Bronchial epithelial cell (primary cell): ENCODE data around the gene SVIL. TPM values are rescaled to one million over a fixed set of nuclear protein-coding genes. Genes with fewer than 3 reads are reported as not detected.

Experiments
- DNase-seq: peaks from one replicate; pipeline ENCODE4 v3.0.0-alpha.2; 2010; ENCODE audit warnings: low read depth
- FAIRE-seq: peaks from 2 replicates; lab custom pipeline; 2011; peaks lifted over from hg19 to GRCh38; lab: Jason Lieb, UNC
- H3K27me3 ChIP-seq: 2 replicates; pipeline ENCODE4 v1.5.1; 2011; ENCODE audit warnings: low read length; ENCODE audit not compliant: control insufficient read depth, insufficient read depth
- H3K36me3 ChIP-seq: 2 replicates; pipeline ENCODE4 v1.5.1; 2011; ENCODE audit warnings: low read length; ENCODE audit not compliant: control insufficient read depth, insufficient read depth
- H3K4me3 ChIP-seq: 2 replicates; pipeline ENCODE4 v1.5.1; 2011; ENCODE audit warnings: mild to moderate bottlenecking, low read depth, low read length, control low read depth
- total RNA-seq: library from RNA; depleted of rRNA; stranded (reverse); fragments of >200 nt; gene quantifications from 2 replicates; pipeline ENCODE4 v1.2.1, GENCODE V29; 2014
- TF ChIP-seq, protein P1 (sequence below): IDR thresholded peaks from 2 replicates; pipeline ENCODE4 v1.5.1; 2011; ENCODE audit warnings: mild to moderate bottlenecking, moderate library complexity, low read length, control low read depth, inconsistent platforms; ENCODE audit not compliant: insufficient read depth, severe bottlenecking

The SVIL gene
- total RNA-seq, 1 donor from 2014 or later: 12.6 TPM

DNA sequence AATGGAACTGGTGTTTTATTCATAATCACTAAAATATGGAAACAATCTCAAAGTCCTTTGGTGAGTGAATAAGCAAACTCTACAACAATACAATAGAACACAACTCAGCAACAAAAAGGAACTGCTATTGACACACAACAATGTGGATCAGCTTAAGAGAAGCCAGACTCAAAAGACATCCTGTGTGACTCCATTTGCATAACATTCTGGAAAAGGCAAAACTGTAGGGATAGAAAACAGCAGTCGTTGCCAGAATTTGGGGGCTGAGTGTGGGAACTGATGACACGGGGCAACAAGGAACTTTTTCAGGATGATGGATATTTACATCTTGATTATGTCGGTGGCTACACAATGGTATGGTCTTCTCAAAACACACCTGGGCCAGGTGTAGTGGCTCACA is 32.4 kb upstream of the SVIL start:
- DNase-seq (no peak), FAIRE-seq (no peak)
- Histone ChIP-seq H3K36me3 (no peaks in the 10 kb centered on the region), H3K27me3 (no peaks in the 10 kb centered on the region), H3K4me3 (no peak overlapping the region)
- TF ChIP-seq, protein P1, sequence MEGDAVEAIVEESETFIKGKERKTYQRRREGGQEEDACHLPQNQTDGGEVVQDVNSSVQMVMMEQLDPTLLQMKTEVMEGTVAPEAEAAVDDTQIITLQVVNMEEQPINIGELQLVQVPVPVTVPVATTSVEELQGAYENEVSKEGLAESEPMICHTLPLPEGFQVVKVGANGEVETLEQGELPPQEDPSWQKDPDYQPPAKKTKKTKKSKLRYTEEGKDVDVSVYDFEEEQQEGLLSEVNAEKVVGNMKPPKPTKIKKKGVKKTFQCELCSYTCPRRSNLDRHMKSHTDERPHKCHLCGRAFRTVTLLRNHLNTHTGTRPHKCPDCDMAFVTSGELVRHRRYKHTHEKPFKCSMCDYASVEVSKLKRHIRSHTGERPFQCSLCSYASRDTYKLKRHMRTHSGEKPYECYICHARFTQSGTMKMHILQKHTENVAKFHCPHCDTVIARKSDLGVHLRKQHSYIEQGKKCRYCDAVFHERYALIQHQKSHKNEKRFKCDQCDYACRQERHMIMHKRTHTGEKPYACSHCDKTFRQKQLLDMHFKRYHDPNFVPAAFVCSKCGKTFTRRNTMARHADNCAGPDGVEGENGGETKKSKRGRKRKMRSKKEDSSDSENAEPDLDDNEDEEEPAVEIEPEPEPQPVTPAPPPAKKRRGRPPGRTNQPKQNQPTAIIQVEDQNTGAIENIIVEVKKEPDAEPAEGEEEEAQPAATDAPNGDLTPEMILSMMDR: no peak

DNA sequence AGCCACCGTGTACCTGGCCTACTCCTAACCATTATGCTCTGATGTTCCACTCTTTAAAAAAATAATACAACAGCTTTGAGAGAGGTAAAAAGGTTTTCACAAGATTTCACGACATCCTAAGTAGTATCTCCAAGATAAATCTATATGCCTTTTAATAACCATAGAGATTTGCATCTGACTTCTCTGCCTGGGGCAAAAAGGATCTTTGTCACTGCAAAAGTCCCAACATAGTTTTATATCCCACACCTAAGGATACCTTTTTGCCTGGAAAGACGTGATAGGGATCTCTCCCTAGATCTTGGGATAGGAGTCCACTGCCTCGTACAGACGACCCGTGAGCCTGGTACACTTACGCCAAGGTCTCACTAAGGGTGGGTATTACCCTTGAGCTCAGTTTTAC is 31.4 kb upstream of the SVIL start:
- no peak for DNase-seq
- no peak for FAIRE-seq
- TF ChIP-seq, protein P1: no peak
- H3K36me3 ChIP-seq: no peaks in the 10 kb centered on the region
- no peaks in the 10 kb centered on the region for H3K27me3 ChIP-seq
- H3K4me3 ChIP-seq: no peak overlapping the region

DNA sequence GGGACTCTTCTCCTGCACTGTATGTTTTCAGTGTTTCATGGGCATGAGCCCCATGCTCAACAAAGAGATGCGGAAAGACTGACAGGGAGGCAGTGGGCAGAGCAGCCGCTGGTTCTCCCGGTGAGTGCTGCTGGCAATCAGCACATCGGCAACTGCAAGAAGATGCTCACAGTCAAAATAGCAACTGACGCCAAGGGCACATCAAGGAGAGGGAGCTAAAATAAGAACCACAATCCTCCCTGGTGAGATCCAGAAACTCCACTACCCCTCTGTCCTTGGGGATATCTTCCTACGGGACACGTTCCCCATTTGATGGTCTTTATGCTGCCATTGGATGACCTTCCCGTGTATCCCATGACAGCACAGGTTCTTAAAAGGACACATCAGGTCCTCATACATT is 28.9 kb upstream of the SVIL start:
- TF ChIP-seq, protein P1: no peak
- DNase-seq (no peak), FAIRE-seq (no peak)
- Histone ChIP-seq H3K4me3 (no peak overlapping the region), H3K36me3 (no peaks in the 10 kb centered on the region), H3K27me3 (no peaks in the 10 kb centered on the region)

DNA sequence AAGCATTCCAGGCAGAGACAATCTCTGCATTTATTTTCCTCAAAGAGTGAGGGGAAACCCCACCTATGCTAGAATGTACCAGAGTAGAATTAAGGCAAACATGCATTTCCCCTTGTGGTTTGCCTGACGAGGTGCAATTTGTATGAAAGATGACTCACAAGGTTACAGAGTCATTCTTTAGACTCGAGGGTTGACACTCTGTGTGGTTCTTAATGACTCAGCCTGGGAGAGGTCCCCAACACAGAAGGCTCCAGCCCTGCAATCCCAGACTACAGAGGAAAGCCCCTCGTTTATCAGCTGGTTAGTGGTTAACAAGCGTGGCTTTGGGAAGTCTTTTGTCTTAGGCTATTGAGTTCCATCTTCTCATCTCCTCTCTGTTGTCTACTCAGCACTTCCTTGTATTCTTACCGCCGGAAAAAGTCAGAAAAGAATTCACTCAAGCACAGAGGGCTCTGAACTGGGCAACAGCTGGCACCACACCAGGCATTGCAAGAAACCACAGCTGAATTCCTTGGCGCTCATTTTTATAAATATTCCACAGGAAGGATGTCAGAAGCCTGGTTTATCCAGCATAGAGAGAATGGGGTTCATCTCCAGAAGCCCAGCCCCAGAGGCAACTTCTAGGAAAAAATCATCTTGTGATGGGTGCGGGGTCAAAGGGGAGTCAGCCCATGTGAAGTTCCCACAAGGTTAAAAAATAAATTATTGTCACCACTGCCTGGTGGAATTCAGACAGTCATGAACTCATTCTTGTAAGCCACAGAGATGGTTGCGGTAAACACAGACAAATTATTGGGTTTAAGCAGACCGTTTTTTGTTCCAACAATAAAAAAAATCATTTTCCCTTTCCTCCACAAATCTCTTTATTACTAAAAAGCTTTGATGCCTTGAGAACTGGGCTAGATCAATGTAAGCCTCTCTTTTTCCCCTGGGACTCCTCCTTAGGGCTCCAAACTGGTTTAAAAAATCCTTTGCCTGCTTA is 24.5 kb upstream of the SVIL start:
- FAIRE-seq (peak; percentile 92), DNase-seq (peak; percentile 99)
- H3K27me3 ChIP-seq: no peaks in the 10 kb centered on the region
- TF ChIP-seq, protein P1: peak; percentile 51
- H3K36me3 ChIP-seq: peaks cover 2% of the 10 kb centered on the region
- no peak overlapping the region for H3K4me3 ChIP-seq

DNA sequence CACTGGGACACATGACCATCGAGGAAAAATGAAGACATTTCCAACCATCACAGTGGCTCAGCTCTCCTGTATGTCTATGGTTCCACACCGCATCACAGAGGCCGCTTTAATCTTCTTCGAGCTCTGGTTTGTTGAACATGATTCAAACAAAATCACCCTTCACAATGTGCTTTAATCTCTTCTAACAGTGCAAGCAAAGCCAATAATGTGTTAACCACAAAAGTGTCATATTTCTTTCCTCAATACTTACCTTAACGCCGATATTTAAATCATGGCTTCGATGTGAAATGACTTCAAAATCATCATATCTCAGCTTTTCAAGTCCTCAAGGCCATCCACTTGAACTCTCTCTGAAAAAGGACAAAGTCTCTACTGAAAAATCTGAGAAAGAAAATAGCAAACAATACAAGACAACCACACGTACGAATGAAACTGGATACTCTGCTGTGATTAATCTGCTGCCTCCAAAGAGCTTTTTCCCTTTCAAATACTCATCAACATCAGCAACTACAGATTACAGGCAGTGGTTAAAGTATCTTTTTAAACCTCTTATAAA is 23.0 kb upstream of the SVIL start:
- FAIRE-seq (no peak), DNase-seq (peak; percentile 65)
- Histone ChIP-seq H3K4me3 (no peak overlapping the region), H3K36me3 (peaks cover 2% of the 10 kb centered on the region), H3K27me3 (no peaks in the 10 kb centered on the region)
- TF ChIP-seq, protein P1: no peak
